H1 (cell line): Measurements from ENCODE around the gene SPTBN5. TPM values are rescaled to one million over a fixed set of nuclear protein-coding genes. Genes with fewer than 3 reads are reported as not detected.

Experiments
- CTCF ChIA-PET: fragments of 300-600 bp; sonication (Branson Sonifier 250); formaldehyde crosslinking; loops from one replicate; lab custom pipeline; 2021; ENCODE audit not compliant: partially characterized antibody; lab: Charles Lee
- POLR2A ChIA-PET: fragments of 300-600 bp; sonication (Branson Sonifier 250); formaldehyde crosslinking; loops from one replicate; lab custom pipeline; 2021; ENCODE audit warnings: inconsistent platforms; ENCODE audit not compliant: partially characterized antibody; lab: Charles Lee
- DNase-seq, 2 experiments: peaks; one replicate each; pipeline versions ENCODE4 v3.0.0 to v3.0.0-alpha.2; 2010 to 2022; ENCODE audit warnings: low spot score in 2 of 2, low read depth in 1 of 2, mixed read lengths in 1 of 2
- FAIRE-seq: peaks from 2 replicates; lab custom pipeline; 2011; peaks lifted over from hg19 to GRCh38; lab: Jason Lieb, UNC
- H2AFZ ChIP-seq: 2 replicates; pipeline ENCODE4 v1.8.1; 2012; ENCODE audit warnings: low read length, inconsistent platforms
- H2AK5ac ChIP-seq: 2 replicates; pipeline ENCODE4 v1.6.1; 2013; ENCODE audit warnings: low read depth, low read length
- H2BK120ac ChIP-seq: replicated peaks from 2 replicates; pipeline ENCODE3; 2013; ENCODE audit warnings: low read depth, low read length, inconsistent platforms
- H2BK12ac ChIP-seq: 2 replicates; pipeline ENCODE4 v1.6.1; 2013; ENCODE audit warnings: low read depth, low read length
- H2BK15ac ChIP-seq: 2 replicates; pipeline ENCODE4 v1.6.1; 2013; ENCODE audit warnings: low read length
- H2BK20ac ChIP-seq: 2 replicates; pipeline ENCODE4 v1.6.1; 2013; ENCODE audit warnings: low read length
- H2BK5ac ChIP-seq: 2 replicates; pipeline ENCODE4 v1.6.1; 2013; ENCODE audit warnings: low read depth, low read length
- H3K14ac ChIP-seq: 2 replicates; pipeline ENCODE4 v1.6.1; 2013; ENCODE audit warnings: inconsistent platforms; ENCODE audit not compliant: insufficient read length
- H3K18ac ChIP-seq: 2 replicates; pipeline ENCODE4 v1.6.1; 2013; ENCODE audit warnings: low read length; ENCODE audit errors: extremely low read depth
- H3K23ac ChIP-seq: 2 replicates; pipeline ENCODE4 v1.6.1; 2013; ENCODE audit warnings: inconsistent platforms; ENCODE audit not compliant: insufficient read length
- H3K23me2 ChIP-seq: 2 replicates; pipeline ENCODE4 v1.6.1; 2013; ENCODE audit warnings: low read depth, low read length
- H3K27ac ChIP-seq: 2 replicates; pipeline ENCODE4 v1.6.1; 2011; ENCODE audit warnings: low read depth, low read length, inconsistent platforms
- H3K27me3 ChIP-seq, 4 experiments: replicated peaks in 1 of 4; 1 replicate in 1 of 4; 2 replicates in 3 of 4; pipeline versions ENCODE4 v1.6.1 to v1.8.1; 2011 to 2013; ENCODE audit warnings: low read length in 3 of 4, mild to moderate bottlenecking in 3 of 4, inconsistent platforms in 2 of 4, mixed read lengths in 2 of 4, moderate library complexity in 1 of 4; ENCODE audit not compliant: control insufficient read depth in 3 of 4, insufficient read depth in 3 of 4; ENCODE audit errors: extremely low read depth in 1 of 4
- H3K36me3 ChIP-seq, 4 experiments: 2 replicates each; pipeline versions ENCODE4 v1.6.1 to v1.8.1; 2011 to 2013; ENCODE audit warnings: mild to moderate bottlenecking in 4 of 4, low read length in 3 of 4, moderate library complexity in 2 of 4, control low read depth in 1 of 4, inconsistent platforms in 1 of 4; ENCODE audit not compliant: insufficient read depth in 4 of 4, control insufficient read depth in 2 of 4
- H3K4ac ChIP-seq: replicated peaks from 2 replicates; pipeline ENCODE3; 2013; ENCODE audit warnings: low read length, low read depth, mixed read lengths, inconsistent platforms; ENCODE audit not compliant: insufficient read length
- H3K4me1 ChIP-seq, 4 experiments: replicated peaks in 1 of 4; 1 replicate in 1 of 4; 2 replicates in 3 of 4; pipeline versions ENCODE4 v1.6.1 to v1.8.1; 2011 to 2013; ENCODE audit warnings: low read length in 3 of 4, inconsistent platforms in 2 of 4, mixed read lengths in 1 of 4; ENCODE audit not compliant: insufficient read depth in 4 of 4, control insufficient read depth in 3 of 4
- H3K4me2 ChIP-seq, 2 experiments: 2 replicates each; pipeline versions ENCODE4 v1.6.1 to v1.8.1; 2011 to 2013; ENCODE audit warnings: low read depth in 2 of 2, low read length in 2 of 2, control low read depth in 1 of 2, inconsistent platforms in 1 of 2, mild to moderate bottlenecking in 1 of 2; ENCODE audit not compliant: insufficient read depth in 1 of 2
- H3K4me3 ChIP-seq, 4 experiments: fragments of 200-600, 300-600 bp in 1 of 4; sonication (generic), shearing (Covaris generic), sonication (Bioruptor Twin) in 1 of 4; 2 replicates each; pipeline versions ENCODE4 v1.5.1 to v1.8.1; 2011 to 2016; ENCODE audit warnings: low read length in 4 of 4, low read depth in 3 of 4, control low read depth in 2 of 4, inconsistent platforms in 2 of 4, mild to moderate bottlenecking in 2 of 4, mixed read lengths in 1 of 4, moderate library complexity in 1 of 4; ENCODE audit not compliant: insufficient read depth in 2 of 4; ENCODE audit errors: extremely low read depth in 1 of 4
- H3K56ac ChIP-seq: replicated peaks from 2 replicates; pipeline ENCODE3; 2013; ENCODE audit warnings: low read depth, mild to moderate bottlenecking, mixed read lengths, low read length, inconsistent platforms; ENCODE audit not compliant: insufficient read length
- H3K79me1 ChIP-seq: 2 replicates; pipeline ENCODE4 v1.6.1; 2013; ENCODE audit warnings: low read depth, low read length, control low read depth
- H3K79me2 ChIP-seq, 2 experiments: 2 replicates each; pipeline versions ENCODE4 v1.6.1 to v1.8.1; 2012 to 2013; ENCODE audit warnings: low read length in 2 of 2, mild to moderate bottlenecking in 2 of 2, inconsistent platforms in 1 of 2; ENCODE audit not compliant: insufficient read depth in 2 of 2, control insufficient read depth in 1 of 2
- H3K9ac ChIP-seq, 4 experiments: replicated peaks in 1 of 4; 1 replicate in 1 of 4; 2 replicates in 3 of 4; pipeline versions ENCODE4 v1.6.1 to v1.8.1; 2011 to 2013; ENCODE audit warnings: low read depth in 3 of 4, low read length in 3 of 4, control low read depth in 2 of 4, mild to moderate bottlenecking in 2 of 4, moderate library complexity in 2 of 4, inconsistent platforms in 1 of 4; ENCODE audit errors: extremely low read depth in 1 of 4
- H3K9me3 ChIP-seq, 2 experiments: 2 replicates each; pipeline versions ENCODE4 v1.6.1 to v1.8.1; 2012 to 2013; ENCODE audit warnings: mild to moderate bottlenecking in 2 of 2, moderate library complexity in 2 of 2, control low read depth in 1 of 2, inconsistent platforms in 1 of 2, low read depth in 1 of 2, low read length in 1 of 2, mixed read lengths in 1 of 2; ENCODE audit not compliant: insufficient read depth in 2 of 2
- H4K20me1 ChIP-seq, 2 experiments: replicated peaks in 1 of 2; 2 replicates each; pipeline versions ENCODE3 to v1.8.1; 2011 to 2013; ENCODE audit warnings: inconsistent platforms in 2 of 2, low read length in 2 of 2, mild to moderate bottlenecking in 1 of 2; ENCODE audit not compliant: insufficient read depth in 2 of 2, control insufficient read depth in 1 of 2
- H4K5ac ChIP-seq: 2 replicates; pipeline ENCODE4 v1.6.1; 2013; ENCODE audit warnings: low read length, low read depth, mixed read lengths, inconsistent platforms; ENCODE audit not compliant: insufficient read length
- H4K8ac ChIP-seq: 2 replicates; pipeline ENCODE4 v1.8.0; 2013; ENCODE audit warnings: mild to moderate bottlenecking, moderate library complexity, low read length, inconsistent platforms; ENCODE audit not compliant: insufficient read depth; ENCODE audit errors: extremely low read depth
- H4K91ac ChIP-seq: replicated peaks from 2 replicates; pipeline ENCODE3; 2013; ENCODE audit warnings: low read length, mixed read lengths, inconsistent platforms; ENCODE audit not compliant: insufficient read length
- ASH2L ChIP-seq: fragments of 200-600, 300-600 bp; sonication (generic); IDR thresholded peaks from one replicate; pipeline ENCODE4 v1.7.1; 2017; ENCODE audit warnings: low read length
- BCL11A ChIP-seq, 2 experiments: IDR thresholded peaks; one replicate each; pipeline ENCODE4 v1.6.1; 2011; ENCODE audit warnings: low read depth in 2 of 2, low read length in 2 of 2, mild to moderate bottlenecking in 2 of 2
- EGR1 ChIP-seq: IDR thresholded peaks from 2 replicates; pipeline ENCODE4 v1.6.1; 2011; ENCODE audit warnings: low read depth, low read length, borderline replicate concordance
- JUND ChIP-seq: IDR thresholded peaks from 2 replicates; pipeline ENCODE4 v1.6.1; 2011; ENCODE audit warnings: mild to moderate bottlenecking, improper control_type of control experiment, low read length
- MAFK ChIP-seq: IDR thresholded peaks from 2 replicates; pipeline ENCODE4 v1.6.1; 2012; ENCODE audit warnings: low read depth, mild to moderate bottlenecking, improper control_type of control experiment, low read length
- RAD21 ChIP-seq, 2 experiments: IDR thresholded peaks in 1 of 2; conservative IDR thresholded peaks in 1 of 2; 2 replicates each; pipeline ENCODE4 v1.6.1; 2011; ENCODE audit warnings: low read depth in 2 of 2, low read length in 2 of 2, improper control_type of control experiment in 1 of 2, inconsistent platforms in 1 of 2, mild to moderate bottlenecking in 1 of 2, moderate library complexity in 1 of 2
- RNF2 ChIP-seq: fragments of 200-900, 300-1000 bp; sonication (generic); IDR thresholded peaks from 2 replicates; pipeline ENCODE4 v1.7.1; 2016; ENCODE audit warnings: borderline replicate concordance, low read depth, mild to moderate bottlenecking, antibody characterized with exemption, low read length; ENCODE audit not compliant: poor library complexity, severe bottlenecking; ENCODE audit errors: missing control alignments
- SIN3A ChIP-seq, 2 experiments: IDR thresholded peaks in 1 of 2; conservative IDR thresholded peaks in 1 of 2; 2 replicates each; pipeline ENCODE4 v1.6.1; 2011 to 2012; ENCODE audit warnings: low read length in 2 of 2, improper control_type of control experiment in 1 of 2, low read depth in 1 of 2, mild to moderate bottlenecking in 1 of 2
- SIRT6 ChIP-seq: IDR thresholded peaks from one replicate; pipeline ENCODE4 v1.7.1; 2012; ENCODE audit warnings: low read length, inconsistent platforms
- SIX5 ChIP-seq: IDR thresholded peaks from 2 replicates; pipeline ENCODE4 v1.6.1; 2011; ENCODE audit warnings: mild to moderate bottlenecking, low read depth, low read length
- SRF ChIP-seq: IDR thresholded peaks from 2 replicates; pipeline ENCODE4 v1.6.1; 2011; ENCODE audit warnings: mild to moderate bottlenecking, low read depth, low read length, moderate library complexity
- TAF1 ChIP-seq: IDR thresholded peaks from 2 replicates; pipeline ENCODE4 v1.6.1; 2011; ENCODE audit warnings: mild to moderate bottlenecking, low read depth, low read length
- USF2 ChIP-seq: IDR thresholded peaks from 2 replicates; pipeline ENCODE4 v1.6.1; 2011; ENCODE audit warnings: low read length, improper control_type of control experiment
- WGBS, 2 experiments: shearing (Covaris generic) in 1 of 2; methylation state at CpG; one replicate each; pipeline versions ENCODE4 v1.1.6 to v1.1.7; 2013 to 2015; ENCODE audit warnings: low lambda C conversion rate in 2 of 2, mixed read lengths in 2 of 2, inconsistent platforms in 1 of 2, low coverage in 1 of 2, missing lambda C conversion rate in 1 of 2; ENCODE audit not compliant: insufficient replicate concordance in 2 of 2, insufficient coverage in 1 of 2, insufficient read length in 1 of 2; ENCODE audit errors: extremely low coverage in 1 of 2, missing lambda C conversion rate in 1 of 2; 5-methylcytosine and 5-hydroxymethylcytosine counted together
- polyA plus RNA-seq, 7 experiments: library from polyadenylated mRNA; depleted of rRNA in 3 of 7; stranded (reverse) in 5 of 7; unstranded in 2 of 7; fragments of >200 nt in 5 of 7; fragments of 200-250 nt in 2 of 7; gene quantifications; 1 replicate in 5 of 7; 2 replicates in 1 of 7; 4 replicates in 1 of 7; pipeline versions ENCODE4 v1.2.1 to v1.2.3, GENCODE V29; 2011 to 2013; ENCODE audit warnings: missing spikeins in 2 of 7, mixed read lengths in 2 of 7
- total RNA-seq: library from RNA; stranded (reverse); fragmentation: NEBNext Ultra II Directional; extraction: Animal tissue kit (Norgen Biotek cat#: 25700); gene quantifications from 2 replicates; pipeline ENCODE4 v1.2.1, GENCODE V29; 2021

Gene SPTBN5
- total and polyA plus RNA-seq, 2 of the 8 experiments (the other 6 are each of a cell fraction or from before 2014, with no cell fraction given) = 0.32 to 0.84 TPM

GRCh38 chr15:41876689-41877088 is 17.2 kb downstream of the SPTBN5 start:
- Histone ChIP-seq H2AFZ (no peak overlapping the region), H3K4me2 (no peak overlapping the region), H3K9ac (no peak overlapping the region), H3K27ac (no peak overlapping the region), H3K9me3 (no peaks in the 10 kb centered on the region), H3K23ac (no peak overlapping the region), H3K56ac (no peak overlapping the region), H4K91ac (no peak overlapping the region), H3K18ac (no peak overlapping the region), H4K20me1 (peaks cover 0 to 2% of the 10 kb centered on the region in 2 experiments), H3K4me1 (peaks cover 0 to 5% (median under 1%) of the 10 kb centered on the region in 4 experiments; a peak in 3 of 7 replicates), H2BK20ac (no peak overlapping the region), H2BK5ac (no peak overlapping the region), H3K4me3 (no peak overlapping the region), H4K5ac (no peak overlapping the region), H4K8ac (no peak overlapping the region), H2BK12ac (no peak overlapping the region), H3K14ac (no peak overlapping the region), H2AK5ac (no peak overlapping the region), H3K79me2 (no peaks in the 10 kb centered on the region), H3K23me2 (no peaks in the 10 kb centered on the region), H2BK15ac (no peak overlapping the region), H2BK120ac (no peak overlapping the region), H3K36me3 (no peaks in the 10 kb centered on the region), H3K4ac (no peak overlapping the region), H3K27me3 (peaks cover 11 to 17% (median 15%) of the 10 kb centered on the region in 4 experiments), H3K79me1 (no peaks in the 10 kb centered on the region)
- no peak for FAIRE-seq
- ChIA-PET CTCF (interaction anchor here (0.8 to 7.9 kb wide), 6 partner anchors 10 to 34 kb away, joined by 3 to 58 read pairs (median 5); no protein-coding TSS in a partner anchor), POLR2A (interaction anchor here (1.0 to 1.9 kb wide), 3 partner anchors 15 to 25 kb away, joined by 3 to 5 read pairs (median 3); no protein-coding TSS in a partner anchor)
- WGBS, 2 experiments = 91% methylated on average over 11 of the region's 12 CpGs; no CpG with 5 or more reads in 1 of the 2 experiments
- no peak for DNase-seq
- TF ChIP-seq EGR1 (no peak), RNF2 (no peak), SIX5 (no peak), RAD21 (IDR thresholded peaks at IDR 0.05 in 1 of 2, conservative IDR thresholded peaks at IDR 0.05 in 1 of 2; ENCODE audit: low read depth in 2 of 2, low read length in 2 of 2) (no peak), BCL11A (IDR thresholded peaks at IDR 0.05; ENCODE audit: low read depth in 2 of 2, low read length in 2 of 2) (no peak), SIN3A (conservative IDR thresholded peaks at IDR 0.05 in 1 of 2, IDR thresholded peaks at IDR 0.05 in 1 of 2; ENCODE audit: low read depth in 1 of 2, low read length in 2 of 2) (no peak), MAFK (no peak), USF2 (no peak), SRF (no peak), JUND (no peak), TAF1 (no peak), ASH2L (no peak), SIRT6 (no peak)
